ENCODE results near the gene C1QTNF8. TPM values are rescaled to one million over a fixed set of nuclear protein-coding genes. Genes with fewer than 3 reads are reported as not detected.

The C1QTNF8 gene
- total RNA-seq, 1 experiment from 2014 or later, result not detected

- Histone ChIP-seq H3K9me3 (ENCODE audit: insufficient read depth, low read depth) (no peaks in the 10 kb centered on the region), H3K79me2 (ENCODE audit: low read depth) (no peaks in the 10 kb centered on the region), H3K27ac (no peak overlapping the region), H3K36me3 (ENCODE audit: low read depth) (no peaks in the 10 kb centered on the region), H3K4me2 (no peak overlapping the region), H3K9me2 (ENCODE audit: insufficient read depth) (no peaks in the 10 kb centered on the region), H3K27me3 (ENCODE audit: insufficient read depth, low read depth) (peaks cover 79% of the 10 kb centered on the region), H3K4me1 (replicated peaks; ENCODE audit: insufficient read depth) (no peaks in the 10 kb centered on the region), H3F3A (ENCODE audit: insufficient read depth, low read depth) (no peaks in the 10 kb centered on the region), H2AFZ (no peak overlapping the region), H4K20me1 (ENCODE audit: insufficient read depth) (no peaks in the 10 kb centered on the region), H3K4me3 (no peak overlapping the region)
- intact Hi-C loops (cut with micrococcal nuclease; ENCODE audit: unreplicated experiment), result no loop called here
- CTCF ChIA-PET, result no interaction called here
- POLR2A ChIA-PET (ENCODE audit: unreplicated experiment), result no interaction called here
- BruUV-seq (replicated peaks), result no TSS peak
- no peak for DNase-seq
- TF ChIP-seq, protein P1, sequence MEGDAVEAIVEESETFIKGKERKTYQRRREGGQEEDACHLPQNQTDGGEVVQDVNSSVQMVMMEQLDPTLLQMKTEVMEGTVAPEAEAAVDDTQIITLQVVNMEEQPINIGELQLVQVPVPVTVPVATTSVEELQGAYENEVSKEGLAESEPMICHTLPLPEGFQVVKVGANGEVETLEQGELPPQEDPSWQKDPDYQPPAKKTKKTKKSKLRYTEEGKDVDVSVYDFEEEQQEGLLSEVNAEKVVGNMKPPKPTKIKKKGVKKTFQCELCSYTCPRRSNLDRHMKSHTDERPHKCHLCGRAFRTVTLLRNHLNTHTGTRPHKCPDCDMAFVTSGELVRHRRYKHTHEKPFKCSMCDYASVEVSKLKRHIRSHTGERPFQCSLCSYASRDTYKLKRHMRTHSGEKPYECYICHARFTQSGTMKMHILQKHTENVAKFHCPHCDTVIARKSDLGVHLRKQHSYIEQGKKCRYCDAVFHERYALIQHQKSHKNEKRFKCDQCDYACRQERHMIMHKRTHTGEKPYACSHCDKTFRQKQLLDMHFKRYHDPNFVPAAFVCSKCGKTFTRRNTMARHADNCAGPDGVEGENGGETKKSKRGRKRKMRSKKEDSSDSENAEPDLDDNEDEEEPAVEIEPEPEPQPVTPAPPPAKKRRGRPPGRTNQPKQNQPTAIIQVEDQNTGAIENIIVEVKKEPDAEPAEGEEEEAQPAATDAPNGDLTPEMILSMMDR (conservative IDR thresholded peaks at IDR 0.05), result no peak
- no peak for TF ChIP-seq EZH2 (IDR thresholded peaks at IDR 0.05; ENCODE audit: low read depth)
Observed at GRCh38 chr16:1107731-1108130, 11.7 kb upstream of the C1QTNF8 start.

GRCh38 chr16:1107141-1107540, 11.1 kb upstream of the C1QTNF8 start:
- H3K4me1 ChIP-seq (replicated peaks; ENCODE audit: insufficient read depth), result no peaks in the 10 kb centered on the region
- no peak for TF ChIP-seq EZH2 (IDR thresholded peaks at IDR 0.05; ENCODE audit: low read depth)
- TF ChIP-seq, protein P1 (conservative IDR thresholded peaks at IDR 0.05), result no peak
- BruUV-seq (replicated peaks), result no TSS peak
- H3K9me3 ChIP-seq (ENCODE audit: insufficient read depth, low read depth), result no peaks in the 10 kb centered on the region
- no peak overlapping the region for H3K27ac ChIP-seq
- H3K4me2 ChIP-seq, result no peak overlapping the region
- ChIA-PET CTCF (interaction anchor here (0.7 kb wide), 1 partner anchor 67 kb away, joined by 3 read pairs; no protein-coding TSS in a partner anchor), POLR2A (ENCODE audit: unreplicated experiment) (no interaction called here)
- no peaks in the 10 kb centered on the region for H3F3A ChIP-seq (ENCODE audit: insufficient read depth, low read depth)
- H3K79me2 ChIP-seq (ENCODE audit: low read depth), result no peaks in the 10 kb centered on the region
- no peaks in the 10 kb centered on the region for H4K20me1 ChIP-seq (ENCODE audit: insufficient read depth)
- no peak for DNase-seq
- no peak overlapping the region for H3K4me3 ChIP-seq
- H3K9me2 ChIP-seq (ENCODE audit: insufficient read depth), result no peaks in the 10 kb centered on the region
- no peaks in the 10 kb centered on the region for H3K36me3 ChIP-seq (ENCODE audit: low read depth)
- peaks cover 73% of the 10 kb centered on the region for H3K27me3 ChIP-seq (ENCODE audit: insufficient read depth, low read depth)
- intact Hi-C loops (cut with micrococcal nuclease; ENCODE audit: unreplicated experiment), result no loop called here
- H2AFZ ChIP-seq, result no peak overlapping the region

- Histone ChIP-seq H3K4me2 (no peak overlapping the region), H3K4me1 (replicated peaks; ENCODE audit: insufficient read depth) (no peaks in the 10 kb centered on the region), H2AFZ (no peak overlapping the region), H4K20me1 (ENCODE audit: insufficient read depth) (no peaks in the 10 kb centered on the region), H3K9me2 (ENCODE audit: insufficient read depth) (no peaks in the 10 kb centered on the region), H3K27me3 (ENCODE audit: insufficient read depth, low read depth) (peaks cover 68% of the 10 kb centered on the region), H3K36me3 (ENCODE audit: low read depth) (no peaks in the 10 kb centered on the region), H3K27ac (no peak overlapping the region), H3K9me3 (ENCODE audit: insufficient read depth, low read depth) (no peaks in the 10 kb centered on the region), H3K4me3 (no peak overlapping the region), H3K79me2 (ENCODE audit: low read depth) (no peaks in the 10 kb centered on the region), H3F3A (ENCODE audit: insufficient read depth, low read depth) (no peaks in the 10 kb centered on the region)
- POLR2A ChIA-PET (ENCODE audit: unreplicated experiment), result no interaction called here
- BruUV-seq (replicated peaks), result no TSS peak
- TF ChIP-seq EZH2 (IDR thresholded peaks at IDR 0.05; ENCODE audit: low read depth), result no peak
- TF ChIP-seq, protein P1 (conservative IDR thresholded peaks at IDR 0.05), result no peak
- CTCF ChIA-PET, result interaction anchor here (0.7 kb wide), 1 partner anchor 68 kb away, joined by 3 read pairs; no protein-coding TSS in a partner anchor
- DNase-seq, result no peak
- intact Hi-C loops (cut with micrococcal nuclease; ENCODE audit: unreplicated experiment), result no loop called here
Observed at GRCh38 chr16:1106659-1107058, 10.6 kb upstream of the C1QTNF8 start.

Data from PC-9 (cell line).